ENCODE data around the gene EPHB1.
"Not testable (repeated sequence)": the region's sequence is repeated elsewhere in the genome, so short reads cannot be mapped to it uniquely, and the experiment has no call there.

EPHB1 gene

DNA sequence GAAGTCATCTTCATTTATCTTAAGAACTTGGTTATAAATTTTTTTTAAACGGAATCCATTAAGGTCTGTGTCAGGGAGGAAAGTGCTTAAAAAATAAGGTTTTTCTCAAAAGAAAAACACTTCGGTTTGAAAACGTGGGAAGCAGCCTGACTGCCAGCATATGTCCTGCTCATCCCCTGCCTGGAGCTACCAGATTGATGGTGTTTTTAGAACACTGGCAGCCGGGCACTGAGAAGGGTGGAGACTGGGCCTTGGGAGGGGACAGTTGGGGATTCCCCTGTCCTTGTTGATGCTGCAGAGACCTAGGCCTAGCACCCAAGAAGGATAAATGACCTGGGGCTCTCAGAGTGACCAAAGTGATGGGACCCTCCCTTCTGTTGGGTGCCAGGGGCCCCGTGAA is 296.9 kb downstream of the EPHB1 start:
- Mint-ChIP-seq H3K27ac (no peak overlapping the region), H3K4me3 (no peak overlapping the region), H3K4me1 (no peaks in the 10 kb centered on the region), H3K9me3 (no peaks in the 10 kb centered on the region), H3K36me3 (no peaks in the 10 kb centered on the region), H3K27me3 (peaks cover 6% of the 10 kb centered on the region)

GRCh38 chr3:135093121-135093520 is 298.1 kb downstream of the EPHB1 start:
- no peaks in the 10 kb centered on the region for H3K9me3 Mint-ChIP-seq
- H3K4me3 Mint-ChIP-seq = no peak overlapping the region
- H3K36me3 Mint-ChIP-seq = no peaks in the 10 kb centered on the region
- H3K27ac Mint-ChIP-seq = no peak overlapping the region
- no peaks in the 10 kb centered on the region for H3K4me1 Mint-ChIP-seq
- H3K27me3 Mint-ChIP-seq = peaks cover 3% of the 10 kb centered on the region

DNA sequence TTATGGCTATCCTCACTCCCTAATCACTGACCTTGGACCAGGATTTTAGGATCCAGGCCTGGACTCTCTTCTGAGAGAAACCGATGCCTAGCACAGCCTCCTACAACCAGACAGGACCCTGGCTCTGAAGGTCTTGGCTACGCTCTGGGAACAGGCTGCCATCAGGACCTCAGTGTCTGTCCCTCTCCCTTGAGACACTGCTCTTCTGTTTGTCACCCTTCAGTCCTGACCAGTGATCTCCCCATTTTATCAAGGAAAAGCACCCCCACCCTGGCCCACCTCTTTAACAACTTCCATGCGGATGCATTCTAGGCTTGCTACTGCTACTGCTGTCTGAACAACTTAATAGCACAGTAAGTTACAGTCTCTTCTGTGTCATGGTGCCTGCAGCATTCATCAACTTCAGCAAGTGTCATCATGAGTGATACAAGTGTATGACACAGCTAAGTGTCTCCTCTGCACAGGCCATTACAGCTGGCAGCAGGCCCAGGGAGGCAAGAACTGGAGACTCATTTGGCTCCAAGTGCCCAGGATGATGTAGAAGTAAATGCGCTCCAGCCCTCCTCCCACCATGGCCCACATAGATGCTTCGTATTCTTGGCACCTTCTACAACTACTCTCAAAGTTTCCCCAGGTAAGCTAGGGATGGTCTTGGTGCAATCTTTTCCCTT is 302.4 kb downstream of the EPHB1 start:
- Mint-ChIP-seq H3K36me3 (no peaks in the 10 kb centered on the region), H3K4me3 (no peak overlapping the region), H3K4me1 (no peaks in the 10 kb centered on the region), H3K9me3 (no peaks in the 10 kb centered on the region), H3K27ac (no peak overlapping the region), H3K27me3 (no peaks in the 10 kb centered on the region)

- no peak overlapping the region for H3K4me3 Mint-ChIP-seq
- no peak overlapping the region for H3K27ac Mint-ChIP-seq
- H3K36me3 Mint-ChIP-seq = no peaks in the 10 kb centered on the region
- no peaks in the 10 kb centered on the region for H3K27me3 Mint-ChIP-seq
- no peaks in the 10 kb centered on the region for H3K9me3 Mint-ChIP-seq
- H3K4me1 Mint-ChIP-seq = no peaks in the 10 kb centered on the region
Measured at GRCh38 chr3:135099734-135100355, 304.8 kb downstream of the EPHB1 start.

DNA sequence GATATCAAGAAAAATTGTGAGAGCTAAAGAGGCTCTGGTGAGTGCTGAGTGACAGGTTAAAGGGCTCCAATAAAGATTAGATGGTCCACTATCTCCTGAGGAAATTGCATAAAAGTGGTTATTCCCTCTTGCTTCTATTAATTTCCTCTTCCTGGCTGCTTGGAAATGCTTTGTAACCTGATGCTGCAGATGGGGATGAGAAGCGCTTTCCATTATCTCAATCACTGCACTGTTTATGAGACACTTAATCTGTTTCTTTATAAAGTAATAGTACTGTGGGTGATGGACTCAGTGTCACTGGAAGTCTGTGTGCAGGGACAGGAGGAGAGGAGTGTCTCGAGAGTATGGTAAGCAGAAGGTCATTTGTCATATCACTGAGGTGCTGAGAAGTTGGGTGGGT is 305.3 kb downstream of the EPHB1 start:
- Mint-ChIP-seq H3K4me3 (no peak overlapping the region), H3K9me3 (no peaks in the 10 kb centered on the region), H3K36me3 (no peaks in the 10 kb centered on the region), H3K4me1 (no peaks in the 10 kb centered on the region), H3K27me3 (no peaks in the 10 kb centered on the region), H3K27ac (no peak overlapping the region)

- no peaks in the 10 kb centered on the region for H3K4me1 Mint-ChIP-seq
- peaks cover 1% of the 10 kb centered on the region for H3K27me3 Mint-ChIP-seq
- no peak overlapping the region for H3K27ac Mint-ChIP-seq
- H3K36me3 Mint-ChIP-seq = no peaks in the 10 kb centered on the region
- H3K9me3 Mint-ChIP-seq = no peaks in the 10 kb centered on the region
- H3K4me3 Mint-ChIP-seq = no peak overlapping the region
Measured at GRCh38 chr3:135103917-135104316, 308.9 kb downstream of the EPHB1 start.

GRCh38 chr3:135106445-135106844 is 311.4 kb downstream of the EPHB1 start:
- H3K4me1 Mint-ChIP-seq = no peaks in the 10 kb centered on the region
- H3K27me3 Mint-ChIP-seq = peaks cover 1% of the 10 kb centered on the region
- no peaks in the 10 kb centered on the region for H3K9me3 Mint-ChIP-seq
- H3K27ac Mint-ChIP-seq = no peak overlapping the region
- no peak overlapping the region for H3K4me3 Mint-ChIP-seq
- H3K36me3 Mint-ChIP-seq = no peaks in the 10 kb centered on the region

GRCh38 chr3:135107043-135107442 is 312.0 kb downstream of the EPHB1 start:
- peaks cover 1% of the 10 kb centered on the region for H3K27me3 Mint-ChIP-seq
- H3K36me3 Mint-ChIP-seq = no peaks in the 10 kb centered on the region
- no peak overlapping the region for H3K27ac Mint-ChIP-seq
- H3K4me3 Mint-ChIP-seq = no peak overlapping the region
- H3K9me3 Mint-ChIP-seq = no peaks in the 10 kb centered on the region
- H3K4me1 Mint-ChIP-seq = no peaks in the 10 kb centered on the region

DNA sequence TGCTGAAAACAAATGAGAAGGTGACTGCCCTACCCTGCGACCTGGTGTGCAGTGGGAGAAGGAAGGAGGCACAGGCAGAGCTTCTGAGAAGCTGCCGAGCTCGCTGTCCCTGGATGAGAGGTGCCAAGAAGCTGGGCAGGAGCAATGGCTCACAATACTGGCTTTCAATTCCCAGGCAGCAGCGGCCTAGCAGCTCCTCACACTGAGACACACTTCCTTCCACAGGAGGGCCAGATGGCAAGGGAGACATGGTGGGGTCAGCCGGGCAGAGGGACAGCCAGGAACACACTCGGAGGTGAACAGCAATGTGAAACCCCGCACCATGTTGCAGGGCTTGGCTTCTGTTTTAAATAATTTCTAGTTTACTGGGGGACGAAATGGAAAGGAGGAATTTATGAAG is 314.6 kb downstream of the EPHB1 start:
- H3K4me1 Mint-ChIP-seq = no peaks in the 10 kb centered on the region
- H3K9me3 Mint-ChIP-seq = no peaks in the 10 kb centered on the region
- H3K4me3 Mint-ChIP-seq = no peak overlapping the region
- H3K27ac Mint-ChIP-seq = no peak overlapping the region
- no peaks in the 10 kb centered on the region for H3K36me3 Mint-ChIP-seq
- H3K27me3 Mint-ChIP-seq = peaks cover 1% of the 10 kb centered on the region

- not testable (repeated sequence) for H3K9me3 Mint-ChIP-seq, H3K27me3 Mint-ChIP-seq
Measured at GRCh38 chr3:135114551-135114950, 319.5 kb downstream of the EPHB1 start.

GRCh38 chr3:135117977-135118376 is 322.9 kb downstream of the EPHB1 start:
- no peak overlapping the region for H3K27ac Mint-ChIP-seq
- H3K9me3 Mint-ChIP-seq = no peaks in the 10 kb centered on the region
- no peaks in the 10 kb centered on the region for H3K36me3 Mint-ChIP-seq
- no peaks in the 10 kb centered on the region for H3K4me1 Mint-ChIP-seq
- H3K4me3 Mint-ChIP-seq = no peak overlapping the region
- no peaks in the 10 kb centered on the region for H3K27me3 Mint-ChIP-seq

More at GRCh38 chr3:135114551-135114950, 319.5 kb downstream of the EPHB1 start:
- not testable (repeated sequence) for H3K36me3 Mint-ChIP-seq, H3K4me3 Mint-ChIP-seq, H3K27ac Mint-ChIP-seq, H3K4me1 Mint-ChIP-seq

DNA sequence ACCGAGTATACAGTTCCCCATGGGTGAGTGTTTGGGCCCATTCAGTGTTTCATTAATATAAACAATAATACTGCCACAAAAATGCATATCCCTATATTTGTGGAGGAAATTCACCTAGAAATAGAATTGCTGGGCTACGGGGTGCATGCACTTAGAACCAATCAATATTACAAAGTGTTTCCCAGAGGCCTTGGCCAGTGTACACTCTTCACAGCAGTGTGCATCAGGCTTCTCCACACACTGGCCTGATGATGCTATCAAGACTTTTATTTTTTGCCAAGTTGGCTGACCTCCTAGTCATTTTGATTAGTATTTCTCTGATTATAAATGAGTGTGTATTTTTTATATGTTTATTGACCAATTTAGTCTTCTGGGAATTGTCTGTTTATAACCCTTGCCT is 323.7 kb downstream of the EPHB1 start:
- H3K4me3 Mint-ChIP-seq = no peak overlapping the region
- no peaks in the 10 kb centered on the region for H3K36me3 Mint-ChIP-seq
- H3K27me3 Mint-ChIP-seq = no peaks in the 10 kb centered on the region
- H3K4me1 Mint-ChIP-seq = no peaks in the 10 kb centered on the region
- H3K9me3 Mint-ChIP-seq = no peaks in the 10 kb centered on the region
- H3K27ac Mint-ChIP-seq = no peak overlapping the region

DNA sequence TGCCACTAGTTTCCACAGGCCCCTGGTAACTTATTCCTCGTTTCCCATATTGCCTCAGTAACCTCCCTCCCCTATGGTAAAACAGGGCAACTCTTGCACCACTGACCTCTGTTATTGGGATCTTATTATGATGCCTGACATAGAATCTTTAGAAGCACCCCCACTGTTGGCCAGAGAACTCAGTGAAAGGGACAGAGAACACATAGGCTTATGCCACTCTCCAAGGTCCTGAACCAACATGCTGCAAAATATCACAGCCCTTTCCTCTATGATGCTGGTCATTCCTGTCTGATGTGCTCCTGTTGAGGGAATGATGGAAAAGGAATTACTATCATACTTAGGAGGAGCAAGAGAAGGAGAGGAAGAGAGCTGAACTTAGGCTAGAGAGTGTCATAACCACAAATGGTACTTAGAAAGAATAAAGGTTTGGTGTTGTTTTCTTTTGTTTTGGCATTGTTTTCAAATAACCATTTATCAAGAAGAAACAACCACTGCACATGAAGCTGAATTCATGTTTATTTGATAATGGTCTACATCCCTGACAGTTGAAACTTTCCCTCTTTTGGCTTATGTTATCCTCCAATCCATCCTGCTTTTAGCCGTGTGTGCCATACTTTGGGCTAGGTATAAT is 330.2 kb downstream of the EPHB1 start:
- Mint-ChIP-seq H3K9me3 (peaks cover 5% of the 10 kb centered on the region), H3K36me3 (no peaks in the 10 kb centered on the region), H3K4me1 (no peaks in the 10 kb centered on the region), H3K27me3 (no peaks in the 10 kb centered on the region), H3K27ac (no peak overlapping the region), H3K4me3 (no peak overlapping the region)

DNA sequence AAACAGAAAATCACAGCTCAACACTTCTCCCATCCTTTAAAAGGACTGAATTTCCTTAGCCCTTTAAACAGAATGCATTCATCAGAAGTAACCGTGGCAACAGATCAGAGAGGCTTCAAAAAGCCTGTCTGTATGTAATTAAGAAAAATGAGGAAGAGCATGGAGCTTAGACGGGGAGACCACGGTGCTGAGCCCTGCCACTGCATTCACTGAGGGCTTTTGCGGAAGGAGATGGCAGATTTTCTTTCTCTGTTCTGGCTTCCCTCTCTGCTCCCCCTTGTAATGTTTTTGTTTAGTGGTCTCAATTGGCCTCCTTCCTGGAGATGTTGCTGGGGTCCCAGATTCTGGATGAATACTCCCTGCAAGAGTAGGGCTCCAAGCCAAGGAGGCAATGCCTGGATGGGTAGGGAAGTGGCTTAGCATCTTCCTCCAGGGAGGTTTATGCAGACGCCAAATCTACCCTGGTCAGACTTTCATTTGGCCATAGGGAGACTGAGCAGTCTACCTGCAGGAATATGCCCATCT is 332.9 kb downstream of the EPHB1 start:
- Mint-ChIP-seq H3K27ac (no peak overlapping the region), H3K4me3 (no peak overlapping the region), H3K9me3 (peaks cover 5% of the 10 kb centered on the region), H3K36me3 (no peaks in the 10 kb centered on the region), H3K4me1 (no peaks in the 10 kb centered on the region), H3K27me3 (no peaks in the 10 kb centered on the region)

DNA sequence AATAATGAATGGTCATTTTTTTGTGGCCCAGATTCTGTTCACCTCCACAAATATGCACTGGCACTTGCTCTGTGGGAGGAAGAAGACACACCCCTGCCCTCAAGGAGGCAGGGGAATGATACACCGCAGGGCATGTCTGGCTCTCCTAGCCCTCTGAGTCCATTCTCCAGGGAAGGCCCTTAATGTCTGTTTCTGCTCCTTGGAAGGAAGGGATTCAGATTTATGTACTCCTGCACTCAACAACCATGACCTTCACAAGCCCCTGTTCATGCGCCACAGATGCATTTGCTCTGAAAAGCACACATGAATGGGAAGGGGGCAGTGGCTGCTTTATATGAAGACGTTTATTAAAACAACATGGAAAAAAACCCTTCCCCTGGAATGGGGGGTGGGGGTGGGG is 333.8 kb downstream of the EPHB1 start:
- no peak overlapping the region for H3K4me3 Mint-ChIP-seq
- peaks cover 5% of the 10 kb centered on the region for H3K9me3 Mint-ChIP-seq
- H3K36me3 Mint-ChIP-seq = no peaks in the 10 kb centered on the region
- H3K27me3 Mint-ChIP-seq = no peaks in the 10 kb centered on the region
- no peaks in the 10 kb centered on the region for H3K4me1 Mint-ChIP-seq
- H3K27ac Mint-ChIP-seq = no peak overlapping the region

GRCh38 chr3:135131290-135131689 is 336.2 kb downstream of the EPHB1 start:
- H3K4me3 Mint-ChIP-seq = no peak overlapping the region
- H3K4me1 Mint-ChIP-seq = no peaks in the 10 kb centered on the region
- no peaks in the 10 kb centered on the region for H3K9me3 Mint-ChIP-seq
- H3K36me3 Mint-ChIP-seq = no peaks in the 10 kb centered on the region
- H3K27me3 Mint-ChIP-seq = no peaks in the 10 kb centered on the region
- H3K27ac Mint-ChIP-seq = no peak overlapping the region
